GM19324 (cell line): ENCODE results near the gene IRAG1.

Experiments
- ATAC-seq: cut with Tn5 transposase; IDR thresholded peaks from one replicate; pipeline ENCODE4 v1.9.1; 2021; ENCODE audit warnings: mild to moderate bottlenecking, moderate library complexity; ENCODE audit not compliant: unreplicated experiment, low FRiP score

The IRAG1 gene

GRCh38 chr11:10650630-10651029, 42.9 kb downstream of the IRAG1 start:
- no peak for ATAC-seq

DNA sequence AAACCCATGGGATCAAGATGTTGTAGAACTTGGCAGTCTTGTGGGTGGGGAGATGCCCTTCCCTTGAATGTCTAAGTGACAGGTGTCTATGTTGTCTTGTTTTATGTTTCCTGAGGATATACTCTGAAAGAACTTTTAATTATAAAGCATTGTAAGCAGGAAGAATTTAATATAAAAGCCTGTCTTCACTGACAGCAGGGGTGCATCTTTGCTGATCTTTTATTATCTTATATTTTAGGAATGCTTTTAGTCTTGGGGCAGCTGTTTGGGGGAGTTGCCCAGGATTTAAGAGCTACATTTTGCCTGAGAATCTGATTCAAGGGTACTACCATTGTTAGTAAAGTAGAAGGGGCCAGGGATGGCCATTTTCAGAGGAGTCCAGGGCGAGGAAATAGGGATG, 43.4 kb downstream of the IRAG1 start:
- ATAC-seq: no peak

GRCh38 chr11:10648871-10649270, 44.7 kb downstream of the IRAG1 start:
- no peak for ATAC-seq

DNA sequence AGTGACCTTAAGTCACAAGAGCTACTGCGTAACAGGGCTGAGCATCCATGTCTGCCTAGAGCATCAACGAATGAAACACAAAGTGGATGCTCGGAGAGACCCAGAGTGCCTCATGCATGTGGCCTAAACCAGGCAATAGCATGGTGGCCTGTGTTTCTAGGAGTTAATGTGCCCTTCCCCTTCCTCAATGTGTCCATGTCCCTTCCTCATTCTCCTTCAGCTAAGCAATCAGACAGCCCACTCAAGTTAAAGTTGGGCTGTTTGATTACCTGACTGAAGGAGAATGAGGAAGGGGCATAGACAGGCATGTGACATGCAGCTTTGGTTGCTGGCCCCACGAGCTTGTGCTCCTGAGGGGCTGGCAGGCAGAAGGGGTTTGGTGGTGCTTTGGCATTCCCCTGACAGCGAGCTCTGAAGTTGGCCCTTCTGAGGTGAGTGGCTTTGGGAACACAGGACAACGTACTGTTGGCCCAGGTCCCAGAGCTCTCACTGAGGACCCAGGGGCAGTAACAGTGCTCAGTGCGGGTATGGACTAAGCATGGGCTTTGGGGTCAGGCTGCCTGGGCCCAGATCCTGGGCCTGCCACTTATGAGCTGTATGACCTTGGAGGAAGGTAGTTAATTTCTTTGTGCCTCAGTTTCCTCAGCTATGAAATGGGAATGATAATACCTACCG, 46.7 kb downstream of the IRAG1 start:
- ATAC-seq: no peak

DNA sequence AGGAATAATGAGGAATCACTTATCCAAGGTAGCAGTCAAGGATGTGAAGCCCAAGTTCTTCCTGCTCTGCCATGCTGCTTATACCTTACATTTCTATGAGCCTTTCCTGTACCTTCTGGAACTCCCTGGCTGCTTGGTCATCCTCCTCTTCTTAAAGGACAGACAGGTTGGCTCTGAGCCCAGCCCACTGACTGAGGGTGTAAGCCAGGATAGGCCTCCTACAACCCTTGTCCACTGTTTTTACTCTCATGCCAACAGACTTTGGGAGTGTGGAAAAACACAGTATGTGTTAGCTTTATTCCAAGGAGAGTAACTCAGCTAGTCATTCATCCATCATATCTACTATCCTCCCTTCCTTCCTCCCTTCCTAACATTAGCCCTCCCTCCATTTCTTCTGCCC, 47.5 kb downstream of the IRAG1 start:
- no peak for ATAC-seq

GRCh38 chr11:10645212-10645795, 48.3 kb downstream of the IRAG1 start:
- ATAC-seq: no peak
